Neural cell (in vitro differentiated cells): ENCODE results near the gene PIEZO1. TPM values are rescaled to one million over a fixed set of nuclear protein-coding genes. Genes with fewer than 3 reads are reported as not detected.
A peak's percentile ranks its signal among the peaks of the same experiment; 100 is the strongest.

Experiments
- H2AFZ ChIP-seq: fragments of 200-600, 300-800 bp; sonication (generic), shearing (Covaris generic); 2 replicates; pipeline ENCODE4 v1.6.0; 2014; ENCODE audit warnings: low read depth, mild to moderate bottlenecking, antibody characterized with exemption, low read length, moderate library complexity
- H3F3A ChIP-seq: fragments of 200-600 bp; shearing (Covaris generic); 2 replicates; pipeline ENCODE4 v1.6.1; 2016; ENCODE audit warnings: mild to moderate bottlenecking, moderate library complexity, mixed read lengths, antibody characterized with exemption, low read length; ENCODE audit not compliant: insufficient read depth, poor library complexity, severe bottlenecking
- H3K27ac ChIP-seq: fragments of 200-600, 300-800 bp; sonication (generic), shearing (Covaris generic); 2 replicates; pipeline ENCODE4 v1.5.1; 2014; ENCODE audit warnings: mild to moderate bottlenecking, low read length, moderate library complexity
- H3K27me3 ChIP-seq: fragments of 300-800, 200-600 bp; sonication (generic), shearing (Covaris generic); 2 replicates; pipeline ENCODE4 v1.6.0; 2014; ENCODE audit warnings: mild to moderate bottlenecking, low read depth, low read length, moderate library complexity; ENCODE audit not compliant: insufficient read depth
- H3K36me3 ChIP-seq: fragments of 300-800, 200-600 bp; sonication (generic), shearing (Covaris generic); 2 replicates; pipeline ENCODE4 v1.5.1; 2014; ENCODE audit warnings: mild to moderate bottlenecking, antibody characterized with exemption, low read length, moderate library complexity; ENCODE audit not compliant: insufficient read depth
- H3K4me2 ChIP-seq: fragments of 300-800, 200-600 bp; sonication (generic), shearing (Covaris generic); 2 replicates; pipeline ENCODE4 v1.6.0; 2014; ENCODE audit warnings: mild to moderate bottlenecking, low read length
- H3K4me3 ChIP-seq: fragments of 300-800, 200-600 bp; sonication (generic), shearing (Covaris generic); 2 replicates; pipeline ENCODE4 v1.5.1; 2014; ENCODE audit warnings: mild to moderate bottlenecking, low read length, moderate library complexity
- H3K79me2 ChIP-seq: fragments of 200-600 bp; shearing (Covaris generic); replicated peaks from 2 replicates; pipeline ENCODE4 v1.6.0; 2014; ENCODE audit warnings: mild to moderate bottlenecking, low read length, moderate library complexity; ENCODE audit not compliant: insufficient read depth
- H3K9ac ChIP-seq: fragments of 300-800, 200-600 bp; sonication (generic), shearing (Covaris generic); 2 replicates; pipeline ENCODE4 v1.6.1; 2016; ENCODE audit warnings: mild to moderate bottlenecking, low read length, mixed read lengths
- H3K9me2 ChIP-seq: fragments of 200-600 bp; shearing (Covaris generic); 2 replicates; pipeline ENCODE4 v1.6.1; 2016; ENCODE audit warnings: mild to moderate bottlenecking, low read length, mixed read lengths; ENCODE audit not compliant: insufficient read depth
- H3K9me3 ChIP-seq: fragments of 200-600, 300-800 bp; sonication (generic), shearing (Covaris generic); 2 replicates; pipeline ENCODE4 v1.6.1; 2016; ENCODE audit warnings: mild to moderate bottlenecking, mixed run types, low read length, moderate library complexity, mixed read lengths
- H4K20me1 ChIP-seq: fragments of 200-600 bp; shearing (Covaris generic); 2 replicates; pipeline ENCODE4 v1.6.1; 2016; ENCODE audit warnings: mild to moderate bottlenecking, mixed run types; ENCODE audit not compliant: insufficient read depth
- EP300 ChIP-seq: fragments of 450-650 bp; conservative IDR thresholded peaks from 2 replicates; pipeline ENCODE4 v1.6.1; 2014; ENCODE audit warnings: antibody characterized with exemption, mild to moderate bottlenecking, moderate library complexity; ENCODE audit not compliant: poor library complexity, severe bottlenecking
- EZH2 ChIP-seq: fragments of 200-600, 300-800 bp; shearing (Covaris generic), sonication (generic); IDR thresholded peaks from 2 replicates; pipeline ENCODE4 v1.6.1; 2014; ENCODE audit warnings: antibody characterized with exemption, low read length, borderline replicate concordance, mild to moderate bottlenecking; ENCODE audit not compliant: insufficient read depth, poor library complexity, severe bottlenecking
- MXI1 ChIP-seq: fragments of 450-650 bp; conservative IDR thresholded peaks from 2 replicates; pipeline ENCODE4 v1.6.1; 2014; ENCODE audit warnings: antibody characterized with exemption, mild to moderate bottlenecking; ENCODE audit not compliant: poor library complexity, severe bottlenecking
- POLR2AphosphoS5 ChIP-seq: IDR thresholded peaks from 2 replicates; pipeline ENCODE4 v1.6.1; 2012
- RAD21 ChIP-seq: fragments of 450-650 bp; conservative IDR thresholded peaks from 2 replicates; pipeline ENCODE4 v1.6.1; 2014; ENCODE audit warnings: antibody characterized with exemption, mild to moderate bottlenecking, moderate library complexity
- SMC3 ChIP-seq: fragments of 450-650 bp; conservative IDR thresholded peaks from 2 replicates; pipeline ENCODE4 v1.6.1; 2014; ENCODE audit warnings: antibody characterized with exemption, mild to moderate bottlenecking, moderate library complexity; ENCODE audit not compliant: poor library complexity
- TAF1 ChIP-seq: IDR thresholded peaks from 2 replicates; pipeline ENCODE4 v1.6.1; 2012; ENCODE audit warnings: low read depth
- polyA plus RNA-seq: library from polyadenylated mRNA; depleted of rRNA; stranded (reverse); fragments of >200 nt; gene quantifications from 2 replicates; pipeline ENCODE4 v1.2.3, GENCODE V29; 2014
- TF ChIP-seq, protein P1 (sequence below): fragments of 450-650 bp; IDR thresholded peaks from 2 replicates; pipeline ENCODE4 v1.5.1; 2014; ENCODE audit warnings: antibody characterized with exemption, mild to moderate bottlenecking, moderate library complexity; ENCODE audit not compliant: poor library complexity, severe bottlenecking
- TF ChIP-seq, protein P2 (sequence below): IDR thresholded peaks from 2 replicates; pipeline ENCODE4 v1.6.1; 2012; ENCODE audit warnings: borderline replicate concordance

The PIEZO1 gene
- polyA plus RNA-seq, 1 donor from 2014 or later = not detected

DNA sequence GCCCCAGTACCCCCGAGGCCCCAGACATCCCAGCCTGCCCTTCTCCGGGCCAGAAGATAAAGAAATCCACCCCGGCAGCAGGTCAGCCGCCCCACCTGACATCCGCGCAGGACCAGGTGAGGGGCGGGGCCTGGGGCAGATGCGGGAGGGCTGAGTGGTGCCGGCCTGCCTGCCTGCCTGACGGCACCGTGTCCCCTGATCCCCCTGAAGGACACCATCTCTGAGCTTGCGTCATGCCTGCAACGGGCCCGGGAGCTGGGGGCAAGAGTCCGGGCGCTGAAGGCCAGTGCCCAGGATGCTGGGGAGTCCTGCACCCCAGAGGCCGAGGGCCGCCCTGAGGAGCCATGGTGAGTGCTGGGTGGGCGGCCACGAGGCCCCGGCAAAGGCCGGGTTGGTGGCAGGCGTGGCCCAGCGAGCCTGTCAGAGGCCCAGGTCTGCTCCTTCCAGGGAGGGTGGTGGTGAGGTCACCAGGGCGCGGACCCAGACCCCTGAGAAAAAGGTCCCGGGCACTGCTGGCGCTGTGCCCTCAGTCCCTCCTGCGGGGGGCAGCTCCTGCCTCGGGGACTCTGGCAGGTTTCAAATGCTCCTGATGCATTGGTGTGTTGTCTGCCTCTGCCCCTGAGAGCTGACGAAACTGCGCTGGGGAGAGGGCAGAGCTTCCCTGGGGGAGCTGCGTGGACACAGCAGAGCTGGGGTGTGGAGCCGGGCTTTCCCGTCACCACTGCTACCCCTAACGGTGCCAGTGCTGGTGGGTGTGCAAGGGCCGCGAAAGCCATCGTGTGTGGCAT lies 19.7 kb upstream of the PIEZO1 start:
- peak overlapping the region; percentile 70 for H3K4me3 ChIP-seq
- no peaks in the 10 kb centered on the region for H3K27me3 ChIP-seq
- H3K9me3 ChIP-seq = no peaks in the 10 kb centered on the region
- TF ChIP-seq MXI1 (no peak), EP300 (no peak), SMC3 (no peak), POLR2AphosphoS5 (no peak), TAF1 (no peak), EZH2 (no peak), RAD21 (no peak)
- TF ChIP-seq, protein P1, sequence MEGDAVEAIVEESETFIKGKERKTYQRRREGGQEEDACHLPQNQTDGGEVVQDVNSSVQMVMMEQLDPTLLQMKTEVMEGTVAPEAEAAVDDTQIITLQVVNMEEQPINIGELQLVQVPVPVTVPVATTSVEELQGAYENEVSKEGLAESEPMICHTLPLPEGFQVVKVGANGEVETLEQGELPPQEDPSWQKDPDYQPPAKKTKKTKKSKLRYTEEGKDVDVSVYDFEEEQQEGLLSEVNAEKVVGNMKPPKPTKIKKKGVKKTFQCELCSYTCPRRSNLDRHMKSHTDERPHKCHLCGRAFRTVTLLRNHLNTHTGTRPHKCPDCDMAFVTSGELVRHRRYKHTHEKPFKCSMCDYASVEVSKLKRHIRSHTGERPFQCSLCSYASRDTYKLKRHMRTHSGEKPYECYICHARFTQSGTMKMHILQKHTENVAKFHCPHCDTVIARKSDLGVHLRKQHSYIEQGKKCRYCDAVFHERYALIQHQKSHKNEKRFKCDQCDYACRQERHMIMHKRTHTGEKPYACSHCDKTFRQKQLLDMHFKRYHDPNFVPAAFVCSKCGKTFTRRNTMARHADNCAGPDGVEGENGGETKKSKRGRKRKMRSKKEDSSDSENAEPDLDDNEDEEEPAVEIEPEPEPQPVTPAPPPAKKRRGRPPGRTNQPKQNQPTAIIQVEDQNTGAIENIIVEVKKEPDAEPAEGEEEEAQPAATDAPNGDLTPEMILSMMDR = no peak
- TF ChIP-seq, protein P2, sequence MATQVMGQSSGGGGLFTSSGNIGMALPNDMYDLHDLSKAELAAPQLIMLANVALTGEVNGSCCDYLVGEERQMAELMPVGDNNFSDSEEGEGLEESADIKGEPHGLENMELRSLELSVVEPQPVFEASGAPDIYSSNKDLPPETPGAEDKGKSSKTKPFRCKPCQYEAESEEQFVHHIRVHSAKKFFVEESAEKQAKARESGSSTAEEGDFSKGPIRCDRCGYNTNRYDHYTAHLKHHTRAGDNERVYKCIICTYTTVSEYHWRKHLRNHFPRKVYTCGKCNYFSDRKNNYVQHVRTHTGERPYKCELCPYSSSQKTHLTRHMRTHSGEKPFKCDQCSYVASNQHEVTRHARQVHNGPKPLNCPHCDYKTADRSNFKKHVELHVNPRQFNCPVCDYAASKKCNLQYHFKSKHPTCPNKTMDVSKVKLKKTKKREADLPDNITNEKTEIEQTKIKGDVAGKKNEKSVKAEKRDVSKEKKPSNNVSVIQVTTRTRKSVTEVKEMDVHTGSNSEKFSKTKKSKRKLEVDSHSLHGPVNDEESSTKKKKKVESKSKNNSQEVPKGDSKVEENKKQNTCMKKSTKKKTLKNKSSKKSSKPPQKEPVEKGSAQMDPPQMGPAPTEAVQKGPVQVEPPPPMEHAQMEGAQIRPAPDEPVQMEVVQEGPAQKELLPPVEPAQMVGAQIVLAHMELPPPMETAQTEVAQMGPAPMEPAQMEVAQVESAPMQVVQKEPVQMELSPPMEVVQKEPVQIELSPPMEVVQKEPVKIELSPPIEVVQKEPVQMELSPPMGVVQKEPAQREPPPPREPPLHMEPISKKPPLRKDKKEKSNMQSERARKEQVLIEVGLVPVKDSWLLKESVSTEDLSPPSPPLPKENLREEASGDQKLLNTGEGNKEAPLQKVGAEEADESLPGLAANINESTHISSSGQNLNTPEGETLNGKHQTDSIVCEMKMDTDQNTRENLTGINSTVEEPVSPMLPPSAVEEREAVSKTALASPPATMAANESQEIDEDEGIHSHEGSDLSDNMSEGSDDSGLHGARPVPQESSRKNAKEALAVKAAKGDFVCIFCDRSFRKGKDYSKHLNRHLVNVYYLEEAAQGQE = no peak
- H3F3A ChIP-seq = no peaks in the 10 kb centered on the region
- no peaks in the 10 kb centered on the region for H4K20me1 ChIP-seq
- peak overlapping the region; percentile 34 for H3K9ac ChIP-seq
- H3K27ac ChIP-seq = no peak overlapping the region
- peaks cover 7% of the 10 kb centered on the region for H3K79me2 ChIP-seq
- H2AFZ ChIP-seq = no peak overlapping the region
- H3K4me2 ChIP-seq = no peak overlapping the region
- no peaks in the 10 kb centered on the region for H3K36me3 ChIP-seq
- no peaks in the 10 kb centered on the region for H3K9me2 ChIP-seq

DNA sequence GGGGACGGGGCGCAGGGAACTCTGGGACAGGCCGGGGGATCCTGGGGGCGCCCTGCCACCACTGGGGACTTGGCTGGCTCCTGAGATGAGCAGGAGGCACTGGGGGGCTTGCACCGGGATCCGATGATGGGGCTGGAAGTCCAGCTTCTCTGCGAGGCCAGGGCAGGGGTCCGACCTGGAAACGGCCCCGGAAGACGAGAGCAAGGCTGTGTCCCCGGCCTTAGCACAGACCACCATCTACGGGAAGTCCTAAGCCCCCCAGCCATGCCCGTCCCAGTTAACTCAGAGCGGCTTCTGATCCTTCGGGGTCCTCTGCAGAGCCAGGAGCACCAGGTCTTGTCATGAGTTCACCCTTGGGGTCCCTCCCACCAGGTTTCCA lies 19.1 kb upstream of the PIEZO1 start:
- Histone ChIP-seq H3K27ac (no peak overlapping the region), H3K9me3 (no peaks in the 10 kb centered on the region), H4K20me1 (no peaks in the 10 kb centered on the region), H3K9ac (peak overlapping the region; percentile 34), H3F3A (no peaks in the 10 kb centered on the region), H3K9me2 (no peaks in the 10 kb centered on the region), H3K36me3 (no peaks in the 10 kb centered on the region), H3K4me2 (no peak overlapping the region), H3K79me2 (peaks cover 7% of the 10 kb centered on the region), H3K4me3 (peak overlapping the region; percentile 70), H3K27me3 (no peaks in the 10 kb centered on the region), H2AFZ (no peak overlapping the region)
- TF ChIP-seq MXI1 (no peak), TAF1 (no peak), RAD21 (no peak), SMC3 (no peak), EP300 (no peak), POLR2AphosphoS5 (no peak), EZH2 (no peak)
- TF ChIP-seq, protein P2 = no peak
- TF ChIP-seq, protein P1 = no peak
